GM19395 (cell line): Measurements from ENCODE around the gene NFATC3.

ENCODE experiments used
- ATAC-seq: cut with Tn5 transposase; IDR thresholded peaks from one replicate; pipeline ENCODE4 v1.9.1; 2021; ENCODE audit warnings: mild to moderate bottlenecking, moderate library complexity; ENCODE audit not compliant: unreplicated experiment

The NFATC3 gene

GRCh38 chr16:68072038-68072695 lies 13.0 kb upstream of the NFATC3 start:
- no peak for ATAC-seq

- peak; percentile 9 for ATAC-seq
Observed at GRCh38 chr16:68073902-68074760, 11.0 kb upstream of the NFATC3 start.

GRCh38 chr16:68074850-68075555 lies 10.2 kb upstream of the NFATC3 start:
- peak; percentile 79 for ATAC-seq

- ATAC-seq: no peak
Observed at GRCh38 chr16:68075980-68076379, 9.2 kb upstream of the NFATC3 start.

GRCh38 chr16:68076560-68076959 lies 8.6 kb upstream of the NFATC3 start:
- ATAC-seq: no peak

- ATAC-seq: no peak
Observed at GRCh38 chr16:68077866-68078700, 7.1 kb upstream of the NFATC3 start.

- ATAC-seq: no peak
Observed at GRCh38 chr16:68078701-68079375, 6.3 kb upstream of the NFATC3 start.

- no peak for ATAC-seq
Observed at GRCh38 chr16:68079376-68079625, 5.9 kb upstream of the NFATC3 start.

GRCh38 chr16:68079626-68080344 lies 5.4 kb upstream of the NFATC3 start:
- no peak for ATAC-seq

- no peak for ATAC-seq
Observed at GRCh38 chr16:68081861-68082628, 3.1 kb upstream of the NFATC3 start.

- no peak for ATAC-seq
Observed at GRCh38 chr16:68082629-68083238, 2.4 kb upstream of the NFATC3 start.

GRCh38 chr16:68083239-68083781 lies 1.9 kb upstream of the NFATC3 start:
- ATAC-seq: no peak

GRCh38 chr16:68083861-68084503 lies 1.2 kb upstream of the NFATC3 start:
- no peak for ATAC-seq

GRCh38 chr16:68084504-68085258 lies 489 bp upstream of the NFATC3 start:
- ATAC-seq: peak; percentile 50

- no peak for ATAC-seq
Observed at GRCh38 chr16:68086336-68086841, 1.2 kb downstream of the NFATC3 start.

GRCh38 chr16:68086860-68087268 lies 1.7 kb downstream of the NFATC3 start:
- no peak for ATAC-seq

- no peak for ATAC-seq
Observed at GRCh38 chr16:68087688-68088087, 2.5 kb downstream of the NFATC3 start.
